Measurements from ENCODE around the gene MEGF9.

The MEGF9 gene

GRCh38 chr9:120705174-120705573, 9.1 kb downstream of the MEGF9 start:
- DNase-seq (ENCODE audit: low read depth in 2 of 2) = no peak

GRCh38 chr9:120702075-120702474, 12.2 kb downstream of the MEGF9 start:
- DNase-seq (ENCODE audit: low read depth in 2 of 2) = no peak

GRCh38 chr9:120701248-120701647, 13.0 kb downstream of the MEGF9 start:
- DNase-seq (ENCODE audit: low read depth in 2 of 2) = no peak

DNA sequence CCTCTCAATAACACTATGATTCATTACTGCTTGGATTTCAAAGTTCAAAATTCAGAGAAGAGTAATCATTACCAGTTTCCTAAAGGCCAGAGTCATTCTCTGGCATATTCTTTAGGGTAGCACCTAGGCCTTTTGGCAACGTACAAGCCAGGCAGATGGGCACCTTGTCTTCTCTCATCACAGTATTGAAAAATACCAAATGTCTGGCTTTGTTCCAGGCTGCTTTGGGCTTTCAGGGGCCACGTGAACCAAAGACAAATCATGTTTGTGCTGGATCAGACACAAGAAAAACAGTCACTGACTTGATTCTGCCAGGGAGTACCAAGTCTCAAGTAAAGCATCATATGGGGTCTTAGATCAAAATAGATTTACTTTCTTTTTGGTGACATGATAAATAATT, 15.5 kb downstream of the MEGF9 start:
- DNase-seq (ENCODE audit: low read depth in 2 of 2) = no peak

GRCh38 chr9:120697448-120697847, 16.8 kb downstream of the MEGF9 start:
- no peak for DNase-seq (ENCODE audit: low read depth in 2 of 2)

- no peak for DNase-seq (ENCODE audit: low read depth in 2 of 2)
Observed at GRCh38 chr9:120696551-120697230, 17.6 kb downstream of the MEGF9 start.

GRCh38 chr9:120694559-120694958, 19.7 kb downstream of the MEGF9 start:
- no peak for DNase-seq (ENCODE audit: low read depth in 2 of 2)

- DNase-seq (ENCODE audit: low read depth in 2 of 2) = no peak
Observed at GRCh38 chr9:120693700-120694008, 20.6 kb downstream of the MEGF9 start.

DNA sequence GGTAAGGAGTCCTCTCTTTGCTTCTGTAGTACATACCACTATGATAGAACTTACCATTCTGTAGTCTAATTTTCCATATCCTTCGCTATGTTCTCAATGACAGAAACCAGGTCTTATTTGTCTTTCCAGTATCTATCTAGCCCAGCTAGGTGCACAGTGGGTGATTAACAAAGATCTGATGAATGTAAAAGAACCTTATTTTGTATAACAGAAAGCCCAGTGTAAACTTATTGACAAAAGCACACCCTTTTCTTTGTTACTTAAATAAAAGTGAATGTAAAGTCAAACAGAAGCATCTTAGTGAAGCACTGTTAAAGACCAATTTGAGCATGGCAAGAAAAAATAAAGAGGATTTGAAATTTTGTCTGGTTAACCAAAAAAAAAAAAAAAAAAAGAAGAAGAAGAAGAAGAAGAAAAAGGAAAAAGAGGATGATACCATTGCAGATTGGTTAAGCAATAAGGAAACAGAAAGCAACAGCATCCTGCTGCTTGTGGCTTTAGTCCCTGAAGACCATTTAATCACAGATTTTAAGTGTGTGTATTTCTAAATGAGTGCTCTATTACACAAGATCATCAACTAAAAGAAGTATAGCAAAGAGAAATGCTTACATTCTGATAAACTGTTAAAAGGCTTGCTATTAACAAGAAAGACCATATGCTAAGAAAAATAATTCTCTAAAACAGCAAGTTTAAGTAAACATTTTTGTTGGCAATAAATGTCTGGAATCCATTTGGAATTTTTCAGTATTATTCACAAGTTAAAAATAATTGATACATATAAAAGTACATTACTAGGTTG, 21.2 kb downstream of the MEGF9 start:
- no peak for DNase-seq (ENCODE audit: low read depth in 2 of 2)

GRCh38 chr9:120690372-120690771, 23.9 kb downstream of the MEGF9 start:
- no peak for DNase-seq (ENCODE audit: low read depth in 2 of 2)

DNA sequence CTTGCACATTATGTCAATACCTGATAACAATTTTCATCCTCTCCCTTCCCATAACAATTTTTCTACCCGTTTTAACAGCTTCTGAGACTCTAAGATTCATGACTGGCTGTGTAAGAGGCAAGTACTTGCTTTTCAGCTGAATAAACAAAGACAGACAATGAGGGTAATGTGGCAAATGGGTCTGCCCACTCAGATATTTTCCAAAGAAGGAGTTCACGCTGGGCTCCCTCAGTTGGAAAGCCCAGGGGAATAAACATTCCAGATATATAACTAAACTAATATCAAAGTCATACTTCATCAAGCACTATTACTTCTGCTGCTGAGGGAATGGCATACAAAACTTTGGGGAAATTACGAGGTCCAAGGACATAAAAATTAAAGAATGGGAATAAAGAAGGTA, 24.4 kb downstream of the MEGF9 start:
- no peak for DNase-seq (ENCODE audit: low read depth in 2 of 2)

DNA sequence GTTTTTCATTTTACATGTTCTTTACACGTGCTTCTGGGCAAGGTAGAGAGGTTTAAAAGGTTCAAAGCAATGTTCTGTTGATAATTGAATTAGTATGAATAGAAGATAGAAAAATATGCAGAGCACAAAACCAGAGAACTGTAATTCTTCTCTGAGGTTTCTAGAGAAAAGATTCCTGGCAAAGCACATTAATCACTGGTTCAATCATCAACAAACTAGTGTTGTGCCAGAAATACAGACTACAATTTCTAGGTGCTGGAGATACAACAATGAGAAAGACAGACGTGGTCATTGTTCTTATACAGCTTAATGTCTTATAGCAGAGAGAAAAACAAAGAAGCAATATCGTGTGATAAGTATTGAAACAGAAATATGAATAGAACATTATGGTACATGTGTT, 25.5 kb downstream of the MEGF9 start:
- no peak for DNase-seq (ENCODE audit: low read depth in 2 of 2)

DNA sequence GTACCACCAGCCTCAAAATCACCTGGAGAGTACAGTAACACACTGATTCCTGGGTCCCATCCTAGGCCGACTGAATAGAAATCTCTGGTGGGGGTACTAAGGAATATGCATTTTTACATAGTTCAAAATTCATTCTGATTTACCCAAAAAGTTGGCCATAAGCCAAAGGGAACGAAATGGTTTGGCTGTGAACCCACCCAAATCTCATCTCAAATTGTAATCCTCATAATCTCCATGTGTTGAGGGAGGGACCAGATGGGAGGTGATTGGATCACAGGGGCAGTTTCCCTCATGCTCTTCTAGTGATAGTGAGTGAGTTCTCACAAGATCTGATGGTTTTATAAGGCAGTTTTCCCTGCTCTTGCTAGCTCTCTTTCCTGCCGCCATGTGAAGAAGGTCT, 31.1 kb downstream of the MEGF9 start:
- no peak for DNase-seq (ENCODE audit: low read depth in 2 of 2)

DNA sequence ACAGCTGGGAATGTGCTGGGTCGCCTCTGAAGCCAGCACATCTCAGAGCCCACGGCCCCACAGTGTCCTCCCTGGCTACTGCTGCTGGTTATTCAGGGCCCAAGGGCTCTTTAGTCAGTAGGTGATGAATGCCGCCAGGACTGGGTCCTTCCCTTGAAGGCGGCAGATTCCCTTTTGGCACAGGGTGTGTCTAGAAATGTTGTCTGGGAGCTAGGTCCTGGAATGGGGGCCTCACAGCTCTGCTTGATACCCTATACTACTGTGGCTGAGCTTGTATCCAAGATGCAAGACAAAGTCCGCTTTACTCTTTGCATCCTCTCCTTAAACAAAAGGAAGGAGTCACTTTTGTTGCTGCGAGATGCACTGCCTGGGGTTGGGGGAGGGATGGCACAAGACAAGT, 33.1 kb downstream of the MEGF9 start:
- DNase-seq (ENCODE audit: low read depth in 2 of 2) = no peak

GRCh38 chr9:120680579-120680978, 33.7 kb downstream of the MEGF9 start:
- no peak for DNase-seq (ENCODE audit: low read depth in 2 of 2)

DNA sequence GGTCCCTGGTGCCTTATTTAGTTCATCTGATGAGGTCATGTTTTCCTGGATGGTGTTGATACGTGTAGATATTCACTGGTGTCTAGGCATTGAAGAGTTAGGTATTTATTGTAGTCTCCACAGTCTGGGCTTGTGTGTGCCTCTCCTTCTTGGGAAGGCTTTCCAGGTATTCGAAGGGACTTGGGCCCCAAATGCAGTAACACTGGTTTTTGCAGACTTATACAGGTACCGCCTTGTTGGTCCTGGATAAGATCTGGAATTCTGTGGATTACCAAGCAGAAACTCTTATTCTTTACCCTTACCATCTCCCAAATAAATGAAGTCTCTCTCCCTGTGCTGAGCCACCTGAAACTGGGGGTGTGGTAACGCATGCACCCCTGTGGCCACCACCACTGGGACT, 34.1 kb downstream of the MEGF9 start:
- DNase-seq (ENCODE audit: low read depth in 2 of 2) = no peak

DNA sequence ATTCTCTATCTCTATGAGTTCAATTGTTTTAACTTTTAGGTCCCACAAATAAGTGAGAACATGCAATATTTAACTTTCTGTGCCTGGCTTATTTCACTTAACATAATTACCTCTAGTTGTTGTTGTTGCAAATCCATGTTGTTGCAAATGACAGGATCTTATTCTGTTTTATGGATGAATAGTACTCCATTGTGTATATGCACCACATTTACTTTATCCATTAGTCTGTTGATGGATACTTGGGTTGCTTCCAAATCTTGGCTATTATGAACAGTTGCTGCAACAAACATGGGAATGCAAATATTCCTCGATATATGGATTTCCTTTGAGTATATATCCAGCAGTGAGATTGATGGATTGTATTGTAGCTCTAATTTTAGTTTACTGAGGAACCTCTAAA, 36.3 kb downstream of the MEGF9 start:
- DNase-seq (ENCODE audit: low read depth in 2 of 2) = no peak

DNA sequence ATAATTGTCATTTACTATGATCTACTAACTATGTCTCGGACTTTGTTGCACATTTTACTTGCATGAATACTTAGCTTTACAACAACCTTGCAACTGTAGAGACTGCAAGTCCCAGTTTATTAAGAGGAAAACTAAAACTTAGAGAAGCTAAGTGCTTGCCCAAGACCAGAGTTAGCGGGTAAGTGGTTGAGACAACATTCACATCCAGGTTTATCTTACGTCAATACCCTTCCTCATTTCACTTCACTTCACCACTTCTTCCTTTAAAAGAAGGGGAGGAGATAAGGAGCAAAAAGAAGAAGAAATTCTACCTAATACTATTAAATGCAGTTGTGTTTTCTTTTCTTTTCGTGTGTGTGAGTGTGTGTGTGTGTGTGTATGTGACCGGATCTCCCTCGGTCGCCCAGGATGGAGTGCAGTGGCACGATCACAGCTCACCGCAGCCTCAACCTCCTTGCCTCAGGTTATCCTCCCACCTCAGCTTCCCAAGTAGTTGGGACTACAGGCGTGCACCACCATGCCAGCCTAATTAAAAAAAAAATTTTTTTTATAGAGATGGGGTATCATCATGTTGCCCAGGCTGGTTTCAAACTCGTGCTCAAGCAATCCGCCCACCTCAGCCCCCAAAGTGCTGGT, 37.4 kb downstream of the MEGF9 start:
- no peak for DNase-seq (ENCODE audit: low read depth in 2 of 2)

- no peak for DNase-seq (ENCODE audit: low read depth in 2 of 2)
Observed at GRCh38 chr9:120668399-120668798, 45.9 kb downstream of the MEGF9 start.

- no peak for DNase-seq (ENCODE audit: low read depth in 2 of 2)
Observed at GRCh38 chr9:120663950-120664349, 50.3 kb downstream of the MEGF9 start.

- no peak for DNase-seq (ENCODE audit: low read depth in 2 of 2)
Observed at GRCh38 chr9:120663380-120663779, 50.9 kb downstream of the MEGF9 start.

DNA sequence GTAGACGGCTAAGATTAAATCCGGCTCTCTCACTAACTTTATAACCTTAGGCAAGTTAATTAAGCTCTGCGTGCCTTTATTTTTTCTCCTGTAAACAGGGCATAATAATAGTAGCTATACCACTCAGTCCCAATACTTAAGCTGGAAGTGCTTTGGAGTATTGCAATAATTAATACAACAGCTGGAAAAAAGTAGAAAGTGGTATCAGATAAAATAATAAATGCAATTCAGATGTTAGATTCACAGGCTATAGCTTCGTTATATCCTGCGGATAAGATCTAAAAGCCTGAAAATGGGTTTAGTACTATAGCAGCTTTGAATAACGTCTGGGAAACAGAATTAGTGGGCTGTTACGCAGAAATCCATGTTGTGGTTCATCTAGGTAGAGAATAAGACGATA, 51.8 kb downstream of the MEGF9 start:
- DNase-seq (ENCODE audit: low read depth in 2 of 2) = no peak

DNA sequence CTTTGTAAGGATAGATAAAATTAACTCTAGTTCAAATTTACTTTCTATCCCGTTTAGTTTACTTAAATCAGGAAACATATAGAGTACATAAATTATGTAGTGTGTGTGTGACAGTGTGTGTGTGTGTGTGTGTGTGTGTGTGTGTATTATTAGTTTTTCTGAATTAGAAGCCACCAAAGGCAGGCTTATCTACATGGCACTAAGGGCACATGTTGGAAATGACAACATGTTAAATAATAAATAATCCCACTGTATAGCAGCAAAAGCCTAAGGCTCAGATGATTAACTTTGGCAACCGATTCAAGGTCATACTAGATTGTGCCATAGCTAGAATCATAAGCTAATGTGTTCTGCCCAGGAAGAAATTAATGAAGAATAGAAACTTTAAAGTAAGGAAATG, 54.6 kb downstream of the MEGF9 start:
- no peak for DNase-seq (ENCODE audit: low read depth in 2 of 2)
